GM12878 (cell line): ENCODE measurements around the gene THSD4. TPM values are rescaled to one million over a fixed set of nuclear protein-coding genes. Genes with fewer than 3 reads are reported as not detected.

Experiments
- BCL3 ChIP-seq: IDR thresholded peaks from 2 replicates; pipeline ENCODE4 v1.6.1; 2011; ENCODE audit warnings: borderline replicate concordance, low read depth, mild to moderate bottlenecking, moderate library complexity, low read length; ENCODE audit not compliant: insufficient read depth, poor library complexity, severe bottlenecking
- CUX1 ChIP-seq: IDR thresholded peaks from 2 replicates; pipeline ENCODE4 v1.6.1; 2012; ENCODE audit warnings: improper control_type of control experiment, low read depth, low read length; ENCODE audit not compliant: insufficient replicate concordance
- GATAD2B ChIP-seq: fragments of 450-650 bp; conservative IDR thresholded peaks from 2 replicates; pipeline ENCODE4 v1.6.1; 2017; ENCODE audit warnings: low read depth, mild to moderate bottlenecking, moderate library complexity
- IRF3 ChIP-seq: fragments of 450-650 bp; IDR thresholded peaks from 2 replicates; pipeline ENCODE4 v1.6.1; 2014; ENCODE audit warnings: mild to moderate bottlenecking
- NR2C2 ChIP-seq: IDR thresholded peaks from 2 replicates; pipeline ENCODE4 v1.6.1; 2011; ENCODE audit warnings: borderline replicate concordance, low read depth; ENCODE audit not compliant: control insufficient read depth, insufficient read length
- RFX5 ChIP-seq: IDR thresholded peaks from 2 replicates; pipeline ENCODE4 v1.6.1; 2011; ENCODE audit warnings: low read depth, low read length, improper control_type of control experiment
- SUZ12 ChIP-seq: fragments of 200-600 bp; sonication (generic); IDR thresholded peaks from one replicate; pipeline ENCODE4 v1.6.1; 2018; ENCODE audit warnings: antibody characterized with exemption, mild to moderate bottlenecking; ENCODE audit not compliant: unreplicated experiment
- ZNF217 ChIP-seq: fragments of 450-650 bp; IDR thresholded peaks from 2 replicates; pipeline ENCODE4 v1.6.1; 2017; ENCODE audit warnings: antibody characterized with exemption, mild to moderate bottlenecking
- polyA plus RNA-seq, 11 experiments: library from polyadenylated mRNA; depleted of rRNA in 4 of 11; unstranded in 6 of 11; stranded (reverse) in 5 of 11; fragments of >200 nt; fragmentation: Nextera tagmentation in 4 of 11; fragmentation: Illumina TruSeq in 1 of 11; extraction: Ambion mirVana in 4 of 11; extraction: Trizol in 1 of 11; gene quantifications; 1 replicate in 1 of 11; 2 replicates in 10 of 11; pipeline versions ENCODE4 v1.2.1 to v1.2.3, GENCODE V29; 2011 to 2016; ENCODE audit warnings: inconsistent platforms in 2 of 11, missing spikeins in 2 of 11, low read depth in 1 of 11
- total RNA-seq, 4 experiments: library from RNA; depleted of rRNA in 3 of 4; stranded (reverse); fragments of >200 nt in 3 of 4; fragmentation: Illumina TruSeq in 1 of 4; extraction: Trizol in 1 of 4; gene quantifications; 2 replicates each; pipeline versions ENCODE4 v1.2.1 to v1.2.3, GENCODE V29; 2013 to 2021
- TF ChIP-seq, protein P1 (sequence below): fragments of 450-650 bp; IDR thresholded peaks from 2 replicates; pipeline ENCODE4 v1.6.1; 2016; ENCODE audit warnings: mild to moderate bottlenecking, moderate library complexity, borderline replicate concordance
- TF ChIP-seq, protein P2 (sequence below): fragments of 450-650 bp; IDR thresholded peaks from 2 replicates; pipeline ENCODE4 v1.6.1; 2017; ENCODE audit warnings: borderline replicate concordance

Gene THSD4
- total and polyA plus RNA-seq, 10 of the 15 experiments (the other 5 are each of a cell fraction or from before 2014, with no cell fraction given) = 0.04 to 0.13 (median 0.05) TPM; not detected in 7

- TF ChIP-seq, protein P1, sequence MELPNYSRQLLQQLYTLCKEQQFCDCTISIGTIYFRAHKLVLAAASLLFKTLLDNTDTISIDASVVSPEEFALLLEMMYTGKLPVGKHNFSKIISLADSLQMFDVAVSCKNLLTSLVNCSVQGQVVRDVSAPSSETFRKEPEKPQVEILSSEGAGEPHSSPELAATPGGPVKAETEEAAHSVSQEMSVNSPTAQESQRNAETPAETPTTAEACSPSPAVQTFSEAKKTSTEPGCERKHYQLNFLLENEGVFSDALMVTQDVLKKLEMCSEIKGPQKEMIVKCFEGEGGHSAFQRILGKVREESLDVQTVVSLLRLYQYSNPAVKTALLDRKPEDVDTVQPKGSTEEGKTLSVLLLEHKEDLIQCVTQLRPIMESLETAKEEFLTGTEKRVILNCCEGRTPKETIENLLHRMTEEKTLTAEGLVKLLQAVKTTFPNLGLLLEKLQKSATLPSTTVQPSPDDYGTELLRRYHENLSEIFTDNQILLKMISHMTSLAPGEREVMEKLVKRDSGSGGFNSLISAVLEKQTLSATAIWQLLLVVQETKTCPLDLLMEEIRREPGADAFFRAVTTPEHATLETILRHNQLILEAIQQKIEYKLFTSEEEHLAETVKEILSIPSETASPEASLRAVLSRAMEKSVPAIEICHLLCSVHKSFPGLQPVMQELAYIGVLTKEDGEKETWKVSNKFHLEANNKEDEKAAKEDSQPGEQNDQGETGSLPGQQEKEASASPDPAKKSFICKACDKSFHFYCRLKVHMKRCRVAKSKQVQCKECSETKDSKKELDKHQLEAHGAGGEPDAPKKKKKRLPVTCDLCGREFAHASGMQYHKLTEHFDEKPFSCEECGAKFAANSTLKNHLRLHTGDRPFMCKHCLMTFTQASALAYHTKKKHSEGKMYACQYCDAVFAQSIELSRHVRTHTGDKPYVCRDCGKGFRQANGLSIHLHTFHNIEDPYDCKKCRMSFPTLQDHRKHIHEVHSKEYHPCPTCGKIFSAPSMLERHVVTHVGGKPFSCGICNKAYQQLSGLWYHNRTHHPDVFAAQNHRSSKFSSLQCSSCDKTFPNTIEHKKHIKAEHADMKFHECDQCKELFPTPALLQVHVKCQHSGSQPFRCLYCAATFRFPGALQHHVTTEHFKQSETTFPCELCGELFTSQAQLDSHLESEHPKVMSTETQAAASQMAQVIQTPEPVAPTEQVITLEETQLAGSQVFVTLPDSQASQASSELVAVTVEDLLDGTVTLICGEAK = no peak
- TF ChIP-seq, protein P2, sequence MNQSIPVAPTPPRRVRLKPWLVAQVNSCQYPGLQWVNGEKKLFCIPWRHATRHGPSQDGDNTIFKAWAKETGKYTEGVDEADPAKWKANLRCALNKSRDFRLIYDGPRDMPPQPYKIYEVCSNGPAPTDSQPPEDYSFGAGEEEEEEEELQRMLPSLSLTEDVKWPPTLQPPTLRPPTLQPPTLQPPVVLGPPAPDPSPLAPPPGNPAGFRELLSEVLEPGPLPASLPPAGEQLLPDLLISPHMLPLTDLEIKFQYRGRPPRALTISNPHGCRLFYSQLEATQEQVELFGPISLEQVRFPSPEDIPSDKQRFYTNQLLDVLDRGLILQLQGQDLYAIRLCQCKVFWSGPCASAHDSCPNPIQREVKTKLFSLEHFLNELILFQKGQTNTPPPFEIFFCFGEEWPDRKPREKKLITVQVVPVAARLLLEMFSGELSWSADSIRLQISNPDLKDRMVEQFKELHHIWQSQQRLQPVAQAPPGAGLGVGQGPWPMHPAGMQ = no peak
- TF ChIP-seq IRF3 (no peak), BCL3 (no peak), GATAD2B (no peak), ZNF217 (no peak), NR2C2 (no peak), CUX1 (no peak), RFX5 (no peak), SUZ12 (no peak)
Observed at GRCh38 chr15:71476823-71477222, 361.6 kb downstream of the THSD4 start (continued).
